Measurements from ENCODE around the gene MRGPRF. TPM values are rescaled to one million over a fixed set of nuclear protein-coding genes. Genes with fewer than 3 reads are reported as not detected.

Gene MRGPRF
- total and polyA plus RNA-seq, 10 donors: 2.2 to 21.2 (median 9.7) TPM

DNA sequence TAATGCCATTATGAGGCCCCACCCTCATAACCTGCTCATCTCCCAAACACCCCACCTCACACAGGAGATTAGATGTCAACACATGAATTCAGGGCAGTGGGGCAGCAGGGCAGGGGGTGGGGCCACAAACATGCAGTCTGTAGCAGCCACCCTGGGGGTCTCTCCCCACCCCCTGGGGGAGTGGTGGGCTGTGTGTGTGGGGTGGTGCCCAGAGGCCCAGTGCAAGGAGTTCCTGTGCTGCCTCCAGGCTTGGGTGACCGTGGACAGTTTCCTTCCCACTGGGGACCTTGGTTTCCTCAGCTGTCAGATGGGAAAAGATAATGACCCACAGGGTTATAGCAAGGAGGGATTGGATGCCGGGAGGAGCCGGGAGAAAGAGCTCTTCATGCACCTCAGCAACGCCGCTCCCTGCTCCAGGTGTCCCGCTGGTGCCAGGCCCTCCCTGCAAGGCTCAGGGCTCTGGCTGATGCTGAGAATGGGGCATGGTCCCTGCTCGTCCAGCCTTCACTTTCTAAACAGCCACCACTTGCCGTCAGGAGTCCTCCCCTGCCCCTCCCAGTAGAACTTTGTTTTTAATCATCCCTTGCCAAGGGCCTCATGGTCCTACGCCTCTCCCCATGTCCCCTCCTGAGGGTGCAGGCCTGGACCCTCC is 2.0 kb upstream of the MRGPRF start:
- WGBS, 5 donors: 59 to 76% (median 62%) methylated on average over 8 to 9 of the region's 9 CpGs
- Histone ChIP-seq H3K27me3 (replicated peaks in 1 of 7) (peaks cover 0 to 53% (median 41%) of the 10 kb centered on the region in 7 donors), H3K9me3 (no peaks in the 10 kb centered on the region), H3K4me3 (no peak overlapping the region), H3K36me3 (no peaks in the 10 kb centered on the region), H3K27ac (peak overlapping the region in 7 of 8 donors; percentile 4 to 82 (median 69)), H3K4me1 (peaks cover 0 to 55% (median 34%) of the 10 kb centered on the region in 6 donors)
- TF ChIP-seq POLR2A (IDR thresholded peaks at IDR 0.05) (no peak), POLR2AphosphoS5 (IDR thresholded peaks at IDR 0.05) (no peak)
- TF ChIP-seq, protein P1, sequence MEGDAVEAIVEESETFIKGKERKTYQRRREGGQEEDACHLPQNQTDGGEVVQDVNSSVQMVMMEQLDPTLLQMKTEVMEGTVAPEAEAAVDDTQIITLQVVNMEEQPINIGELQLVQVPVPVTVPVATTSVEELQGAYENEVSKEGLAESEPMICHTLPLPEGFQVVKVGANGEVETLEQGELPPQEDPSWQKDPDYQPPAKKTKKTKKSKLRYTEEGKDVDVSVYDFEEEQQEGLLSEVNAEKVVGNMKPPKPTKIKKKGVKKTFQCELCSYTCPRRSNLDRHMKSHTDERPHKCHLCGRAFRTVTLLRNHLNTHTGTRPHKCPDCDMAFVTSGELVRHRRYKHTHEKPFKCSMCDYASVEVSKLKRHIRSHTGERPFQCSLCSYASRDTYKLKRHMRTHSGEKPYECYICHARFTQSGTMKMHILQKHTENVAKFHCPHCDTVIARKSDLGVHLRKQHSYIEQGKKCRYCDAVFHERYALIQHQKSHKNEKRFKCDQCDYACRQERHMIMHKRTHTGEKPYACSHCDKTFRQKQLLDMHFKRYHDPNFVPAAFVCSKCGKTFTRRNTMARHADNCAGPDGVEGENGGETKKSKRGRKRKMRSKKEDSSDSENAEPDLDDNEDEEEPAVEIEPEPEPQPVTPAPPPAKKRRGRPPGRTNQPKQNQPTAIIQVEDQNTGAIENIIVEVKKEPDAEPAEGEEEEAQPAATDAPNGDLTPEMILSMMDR (IDR thresholded peaks at IDR 0.05 in 8 of 11, conservative IDR thresholded peaks at IDR 0.05 in 3 of 11): no peak
- DNase-seq: no peak
- intact Hi-C loops (cut with DNase I; ENCODE audit: low total_unique reads): no loop called here

DNA sequence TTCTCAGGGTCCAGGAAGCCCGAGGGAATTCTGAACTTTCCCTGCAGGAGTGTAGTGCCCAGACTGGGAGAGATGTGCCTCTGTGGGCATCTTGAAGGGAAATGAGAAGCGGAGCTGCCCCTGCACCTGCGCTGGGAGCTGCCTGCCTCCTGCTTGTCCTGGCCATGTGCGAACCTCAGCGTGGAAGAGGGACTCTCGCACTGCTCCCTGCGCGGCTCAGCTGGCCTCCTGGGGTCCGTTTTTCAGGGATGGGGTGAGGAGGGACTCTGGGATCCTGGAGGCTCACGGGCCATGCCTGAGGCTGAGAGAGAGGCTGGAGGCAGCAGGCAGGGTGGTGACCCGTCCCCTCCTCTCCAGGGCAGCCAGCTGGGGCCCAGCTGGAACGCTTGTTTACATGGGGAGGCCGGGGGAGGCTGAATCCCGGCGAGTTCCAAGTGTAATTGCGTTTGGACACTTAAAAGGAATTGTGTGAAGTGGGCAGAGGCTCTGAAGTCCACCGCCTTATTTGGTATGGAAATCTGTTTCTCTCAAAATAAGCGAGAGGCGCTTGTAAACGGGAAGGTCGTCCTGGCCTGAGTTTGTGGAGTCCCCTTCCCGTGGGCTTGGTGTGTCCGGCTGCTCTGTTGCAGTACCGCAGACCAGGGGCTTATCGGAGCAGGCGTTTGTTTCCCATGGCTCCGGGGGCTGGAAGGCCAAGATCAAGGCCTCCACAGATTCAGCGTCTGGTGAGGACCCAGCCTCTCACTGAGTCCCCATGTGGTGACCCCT is 1.2 kb upstream of the MRGPRF start:
- WGBS, 5 donors: 42 to 62% (median 48%) methylated on average over 26 to 28 of the region's 28 CpGs
- H3K36me3 ChIP-seq: no peaks in the 10 kb centered on the region
- H3K4me3 ChIP-seq: peak overlapping the region in 3 of 8 donors; percentile 39 to 63 (median 42)
- intact Hi-C loops (cut with DNase I; ENCODE audit: low total_unique reads): no loop called here
- DNase-seq: peak; percentile 75
- H3K9me3 ChIP-seq: no peaks in the 10 kb centered on the region
- TF ChIP-seq, protein P1 (IDR thresholded peaks at IDR 0.05 in 8 of 11, conservative IDR thresholded peaks at IDR 0.05 in 3 of 11): no peak
- peak; percentile 77 to 85 (median 78) for TF ChIP-seq POLR2AphosphoS5 (IDR thresholded peaks at IDR 0.05)
- peak overlapping the region in 7 of 8 donors; percentile 46 to 82 (median 75) for H3K27ac ChIP-seq
- H3K27me3 ChIP-seq (replicated peaks in 1 of 7): peaks cover 0 to 61% (median 44%) of the 10 kb centered on the region in 7 donors
- peaks cover 0 to 62% (median 37%) of the 10 kb centered on the region in 6 donors for H3K4me1 ChIP-seq

DNA sequence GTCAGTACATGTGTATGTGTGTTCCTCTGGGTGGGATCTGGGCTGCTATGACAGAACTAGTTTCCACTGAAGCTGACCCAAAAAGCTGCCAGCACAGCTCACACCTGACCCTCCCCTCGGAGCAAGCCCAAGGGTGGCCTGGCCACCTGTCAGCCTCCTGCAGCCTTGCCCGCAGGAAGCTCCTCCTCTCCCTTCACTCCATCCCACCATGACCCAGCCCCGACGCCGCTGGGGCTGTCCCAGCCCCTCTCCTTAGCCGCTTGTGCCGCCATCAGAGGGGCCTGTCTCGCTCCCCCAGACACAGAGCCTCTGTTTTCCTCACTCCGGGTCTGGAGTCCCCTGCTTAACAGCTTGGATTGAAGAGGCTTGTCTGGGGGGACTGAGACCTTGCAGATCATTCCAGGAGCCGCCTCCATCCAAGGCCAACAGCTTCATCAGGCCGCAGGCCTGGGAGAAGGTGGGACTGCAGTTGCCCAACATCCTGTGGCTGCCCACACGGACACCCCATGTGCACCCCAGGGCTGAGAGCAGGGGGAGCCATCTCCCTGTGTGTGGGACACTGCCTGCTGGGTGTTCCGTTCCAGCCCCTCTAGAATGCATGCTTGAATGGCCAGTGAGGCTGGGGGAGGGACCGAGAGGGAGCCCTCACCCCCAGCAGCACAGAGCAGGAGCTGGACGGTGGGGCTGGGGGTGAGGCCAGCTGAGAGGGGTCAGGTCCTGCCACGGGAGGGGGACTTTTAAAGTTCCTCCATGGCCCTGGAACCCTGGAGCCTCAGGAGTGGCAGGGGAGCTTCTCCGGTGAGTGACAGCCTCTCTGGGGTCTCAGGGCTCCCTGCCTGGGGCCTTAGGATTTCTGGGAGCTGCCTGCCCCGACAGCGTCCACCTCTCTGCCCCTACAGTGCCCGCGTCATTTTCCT is 696 bp downstream of the MRGPRF start:
- TF ChIP-seq, protein P1 (IDR thresholded peaks at IDR 0.05 in 8 of 11, conservative IDR thresholded peaks at IDR 0.05 in 3 of 11): no peak
- no peak for TF ChIP-seq POLR2A (IDR thresholded peaks at IDR 0.05)
- TF ChIP-seq POLR2AphosphoS5 (IDR thresholded peaks at IDR 0.05): no peak
- peak overlapping the region; percentile 20 to 63 (median 33) for H3K4me3 ChIP-seq
- H3K27ac ChIP-seq: peak overlapping the region in 7 of 8 donors; percentile 46 to 82 (median 75)
- no peaks in the 10 kb centered on the region for H3K36me3 ChIP-seq
- intact Hi-C loops (cut with DNase I; ENCODE audit: low total_unique reads): no loop called here
- WGBS, 5 donors: 31 to 45% (median 43%) methylated on average over 14 to 21 of the region's 21 CpGs
- DNase-seq: peak; percentile 52
- no peaks in the 10 kb centered on the region for H3K9me3 ChIP-seq
- peaks cover 0 to 76% (median 39%) of the 10 kb centered on the region in 6 donors for H3K4me1 ChIP-seq
- peaks cover 0 to 69% (median 51%) of the 10 kb centered on the region in 7 donors for H3K27me3 ChIP-seq (replicated peaks in 1 of 7)

All from spleen (tissue), 11 donors.